Measurements from ENCODE around the gene KAZN. TPM values are rescaled to one million over a fixed set of nuclear protein-coding genes. Genes with fewer than 3 reads are reported as not detected.

KAZN gene
- total and polyA plus RNA-seq, 3 donors from 2014 or later, result 12.1 to 14.6 (median 13.8) TPM

DNA sequence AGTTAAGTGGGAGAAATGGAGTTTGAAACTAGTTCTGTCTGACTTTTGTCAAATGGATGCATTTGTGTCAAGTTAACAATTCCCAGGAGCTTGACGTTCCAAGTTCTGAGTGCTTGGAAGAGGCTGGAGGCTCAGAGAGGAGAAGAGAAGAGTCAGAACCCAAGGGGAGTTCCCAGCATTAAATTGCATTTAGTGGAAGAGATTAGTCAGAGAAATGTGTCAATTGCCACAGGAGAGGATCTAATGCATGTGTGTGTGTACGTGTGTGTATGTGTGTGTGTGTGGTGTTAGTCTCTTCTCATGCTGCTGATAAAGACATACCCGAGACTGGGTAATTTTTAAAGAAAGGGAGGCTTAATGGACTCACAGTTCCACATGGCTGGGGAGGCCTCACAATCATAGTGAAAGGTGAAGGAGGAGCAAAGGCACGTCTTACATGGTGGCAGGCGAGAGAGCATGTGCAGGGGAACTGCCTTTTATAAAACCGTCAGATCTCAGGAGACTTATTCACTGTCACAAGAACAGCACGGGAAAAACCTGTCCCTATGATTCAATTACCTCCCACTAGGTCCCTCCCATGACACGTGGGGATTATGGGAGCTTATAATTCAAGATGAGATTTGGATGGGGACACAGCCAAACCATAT is 453.5 kb downstream of the KAZN start:
- no peaks in the 10 kb centered on the region for H3K9me3 ChIP-seq
- H3K27me3 ChIP-seq, result no peaks in the 10 kb centered on the region
- H3K36me3 ChIP-seq (ENCODE audit: low read depth, missing control alignments), result no peaks in the 10 kb centered on the region
- no peak overlapping the region for H3K27ac ChIP-seq
- WGBS, 2 donors, result 86 to 87% methylated on average over 8 of the region's 8 CpGs
- H3K4me1 ChIP-seq, result no peaks in the 10 kb centered on the region
- no peak overlapping the region for H3K4me3 ChIP-seq
- DNase-seq, result no peak
- intact Hi-C loops (cut with DNase I; ENCODE audit: low total_unique reads), result no loop called here
- no peak for TF ChIP-seq POLR2A (IDR thresholded peaks at IDR 0.05)
- TF ChIP-seq, protein P1, sequence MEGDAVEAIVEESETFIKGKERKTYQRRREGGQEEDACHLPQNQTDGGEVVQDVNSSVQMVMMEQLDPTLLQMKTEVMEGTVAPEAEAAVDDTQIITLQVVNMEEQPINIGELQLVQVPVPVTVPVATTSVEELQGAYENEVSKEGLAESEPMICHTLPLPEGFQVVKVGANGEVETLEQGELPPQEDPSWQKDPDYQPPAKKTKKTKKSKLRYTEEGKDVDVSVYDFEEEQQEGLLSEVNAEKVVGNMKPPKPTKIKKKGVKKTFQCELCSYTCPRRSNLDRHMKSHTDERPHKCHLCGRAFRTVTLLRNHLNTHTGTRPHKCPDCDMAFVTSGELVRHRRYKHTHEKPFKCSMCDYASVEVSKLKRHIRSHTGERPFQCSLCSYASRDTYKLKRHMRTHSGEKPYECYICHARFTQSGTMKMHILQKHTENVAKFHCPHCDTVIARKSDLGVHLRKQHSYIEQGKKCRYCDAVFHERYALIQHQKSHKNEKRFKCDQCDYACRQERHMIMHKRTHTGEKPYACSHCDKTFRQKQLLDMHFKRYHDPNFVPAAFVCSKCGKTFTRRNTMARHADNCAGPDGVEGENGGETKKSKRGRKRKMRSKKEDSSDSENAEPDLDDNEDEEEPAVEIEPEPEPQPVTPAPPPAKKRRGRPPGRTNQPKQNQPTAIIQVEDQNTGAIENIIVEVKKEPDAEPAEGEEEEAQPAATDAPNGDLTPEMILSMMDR (IDR thresholded peaks at IDR 0.05), result no peak

GRCh38 chr1:15053153-15053552 is 454.7 kb downstream of the KAZN start:
- Histone ChIP-seq H3K36me3 (ENCODE audit: low read depth, missing control alignments) (no peaks in the 10 kb centered on the region), H3K9me3 (no peaks in the 10 kb centered on the region), H3K4me3 (no peak overlapping the region), H3K27me3 (no peaks in the 10 kb centered on the region), H3K27ac (no peak overlapping the region), H3K4me1 (no peaks in the 10 kb centered on the region)
- DNase-seq, result no peak
- 89 to 92% methylated on average over 9 of the region's 9 CpGs for WGBS, 2 donors
- intact Hi-C loops (cut with DNase I; ENCODE audit: low total_unique reads), result no loop called here
- no peak for TF ChIP-seq POLR2A (IDR thresholded peaks at IDR 0.05)
- TF ChIP-seq, protein P1 (IDR thresholded peaks at IDR 0.05), result no peak

DNA sequence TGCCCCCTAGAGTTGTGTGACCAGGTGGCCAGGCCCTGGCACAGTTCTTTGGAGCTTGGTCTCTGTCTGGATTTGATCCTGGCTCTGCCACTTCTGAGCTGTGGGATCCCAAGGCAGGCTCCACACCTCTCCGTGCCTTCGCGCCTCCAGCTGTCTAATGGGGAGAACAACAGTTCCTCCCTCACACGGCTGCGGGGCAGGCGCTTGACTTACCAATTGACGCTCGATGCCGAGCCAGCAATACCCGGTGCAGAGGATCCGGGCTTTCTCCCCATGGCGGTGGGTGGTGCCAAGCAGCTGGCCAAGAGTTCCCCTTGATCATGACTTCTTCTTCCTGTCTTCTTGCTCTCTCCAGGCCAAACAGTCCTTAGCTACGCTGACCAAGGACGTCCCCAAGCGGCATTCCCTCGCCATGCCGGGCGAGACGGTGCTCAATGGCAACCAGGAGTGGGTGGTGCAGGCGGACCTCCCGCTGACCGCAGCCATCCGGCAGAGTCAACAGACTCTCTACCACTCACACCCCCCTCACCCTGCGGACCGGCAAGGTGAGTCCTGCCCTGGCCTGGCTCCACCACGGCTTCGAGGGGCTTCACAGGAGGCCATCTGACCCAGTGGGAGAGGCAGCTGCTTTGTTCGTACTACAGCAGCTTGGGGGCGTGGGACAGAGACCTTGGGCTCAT is 457.4 kb downstream of the KAZN start:
- H3K36me3 ChIP-seq (ENCODE audit: low read depth, missing control alignments), result no peaks in the 10 kb centered on the region
- TF ChIP-seq, protein P1 (IDR thresholded peaks at IDR 0.05), result no peak
- TF ChIP-seq POLR2A (IDR thresholded peaks at IDR 0.05), result no peak
- no peak for DNase-seq
- WGBS, 2 donors, result 95 to 96% methylated on average over 24 to 29 of the region's 29 CpGs
- no peak overlapping the region for H3K27ac ChIP-seq
- H3K4me1 ChIP-seq, result no peaks in the 10 kb centered on the region
- H3K27me3 ChIP-seq, result no peaks in the 10 kb centered on the region
- no peaks in the 10 kb centered on the region for H3K9me3 ChIP-seq
- H3K4me3 ChIP-seq, result no peak overlapping the region
- intact Hi-C loops (cut with DNase I; ENCODE audit: low total_unique reads), result no loop called here

- DNase-seq, result no peak
- Histone ChIP-seq H3K36me3 (ENCODE audit: low read depth, missing control alignments) (no peaks in the 10 kb centered on the region), H3K4me3 (no peak overlapping the region), H3K9me3 (no peaks in the 10 kb centered on the region), H3K27me3 (no peaks in the 10 kb centered on the region), H3K27ac (no peak overlapping the region), H3K4me1 (no peaks in the 10 kb centered on the region)
- intact Hi-C loops (cut with DNase I; ENCODE audit: low total_unique reads), result no loop called here
- 86 to 91% methylated on average over 4 of the region's 4 CpGs for WGBS, 2 donors
- no peak for TF ChIP-seq POLR2A (IDR thresholded peaks at IDR 0.05)
- TF ChIP-seq, protein P1 (IDR thresholded peaks at IDR 0.05), result no peak
These were observed 458.2 kb downstream of the KAZN start for GRCh38 chr1:15056515-15057285.

Data from testis (tissue), 3 donors.